ENCODE measurements around the gene ME3.
A peak's percentile ranks its signal among the peaks of the same experiment; 100 is the strongest.

ME3 gene

GRCh38 chr11:86509588-86509974 lies 162.8 kb downstream of the ME3 start:
- in situ Hi-C loops (cut with MboI; ENCODE audit: low pct_unique_long_range_greater_than_20kb, low sequenced_read_pairs), result no loop called here

GRCh38 chr11:86508604-86509587 lies 163.5 kb downstream of the ME3 start:
- in situ Hi-C loops (cut with MboI; ENCODE audit: low pct_unique_long_range_greater_than_20kb, low sequenced_read_pairs), result no loop called here
- DNase-seq, result no peak

More at GRCh38 chr11:86509588-86509974, 162.8 kb downstream of the ME3 start:
- no peak for DNase-seq

- in situ Hi-C loops (cut with MboI; ENCODE audit: low pct_unique_long_range_greater_than_20kb, low sequenced_read_pairs), result no loop called here
- no peak for DNase-seq
Measured at GRCh38 chr11:86507249-86507845, 165.1 kb downstream of the ME3 start.

- in situ Hi-C loops (cut with MboI; ENCODE audit: low pct_unique_long_range_greater_than_20kb, low sequenced_read_pairs), result no loop called here
- no peak for DNase-seq
Measured at GRCh38 chr11:86506235-86506634, 166.2 kb downstream of the ME3 start.

GRCh38 chr11:86503131-86503530 lies 169.3 kb downstream of the ME3 start:
- no peak for DNase-seq
- in situ Hi-C loops (cut with MboI; ENCODE audit: low pct_unique_long_range_greater_than_20kb, low sequenced_read_pairs), result no loop called here

GRCh38 chr11:86502137-86502642 lies 170.2 kb downstream of the ME3 start:
- no peak for DNase-seq
- in situ Hi-C loops (cut with MboI; ENCODE audit: low pct_unique_long_range_greater_than_20kb, low sequenced_read_pairs), result no loop called here

DNA sequence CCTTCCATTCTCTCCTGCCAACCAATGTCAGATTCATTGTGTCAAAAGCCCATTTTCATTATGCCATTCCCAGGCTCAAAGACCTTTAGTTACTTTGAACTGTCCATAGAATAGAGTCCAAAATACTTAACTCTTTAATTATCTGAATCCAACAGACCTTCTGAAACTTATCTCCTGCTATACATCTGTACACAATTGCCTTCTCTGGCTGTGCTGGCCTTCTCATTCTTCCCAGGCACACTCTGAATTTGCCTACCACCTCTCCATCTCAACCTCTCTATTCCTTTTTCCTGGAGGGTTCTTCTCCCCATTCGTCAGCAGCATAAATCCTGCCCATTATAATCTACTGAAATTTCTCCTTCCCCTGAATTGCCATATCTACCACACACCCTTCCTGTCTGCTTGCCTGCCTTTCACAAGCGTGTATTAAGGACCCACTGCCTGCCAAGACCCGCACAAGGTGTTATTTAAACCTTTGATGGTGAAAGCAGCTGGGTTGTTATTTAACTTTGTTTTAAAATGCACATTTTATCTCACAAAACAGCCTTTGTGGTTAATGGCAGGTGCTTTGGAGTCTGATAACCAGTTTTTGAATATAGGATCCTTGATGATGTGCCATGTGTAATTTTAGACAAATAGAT lies 171.8 kb downstream of the ME3 start:
- no peak for DNase-seq
- in situ Hi-C loops (cut with MboI; ENCODE audit: low pct_unique_long_range_greater_than_20kb, low sequenced_read_pairs), result no loop called here

DNA sequence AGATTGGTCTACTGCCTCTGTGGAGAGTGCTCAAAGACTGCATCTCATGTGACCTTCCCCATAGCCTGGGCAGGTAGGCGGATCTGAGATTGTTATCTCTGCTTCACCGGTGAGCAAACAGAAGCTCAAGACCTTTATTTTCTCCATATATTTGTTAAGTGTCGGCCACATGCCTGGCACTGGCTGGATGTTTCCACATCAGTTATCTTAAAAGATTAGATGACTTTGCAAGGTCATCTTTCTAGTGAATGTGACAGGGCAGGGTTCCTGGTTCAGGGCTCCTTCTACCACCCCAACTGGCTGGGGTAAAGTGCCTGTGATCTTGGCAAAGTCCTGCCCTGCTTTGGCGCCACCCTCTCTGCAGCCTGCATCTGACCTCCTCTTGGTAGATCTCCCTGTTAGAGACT lies 172.7 kb downstream of the ME3 start:
- in situ Hi-C loops (cut with MboI; ENCODE audit: low pct_unique_long_range_greater_than_20kb, low sequenced_read_pairs), result no loop called here
- no peak for DNase-seq

- DNase-seq, result no peak
- in situ Hi-C loops (cut with MboI; ENCODE audit: low pct_unique_long_range_greater_than_20kb, low sequenced_read_pairs), result no loop called here
Measured at GRCh38 chr11:86497836-86498235, 174.6 kb downstream of the ME3 start.

- in situ Hi-C loops (cut with MboI; ENCODE audit: low pct_unique_long_range_greater_than_20kb, low sequenced_read_pairs), result no loop called here
- no peak for DNase-seq
Measured at GRCh38 chr11:86497310-86497709, 175.1 kb downstream of the ME3 start.

DNA sequence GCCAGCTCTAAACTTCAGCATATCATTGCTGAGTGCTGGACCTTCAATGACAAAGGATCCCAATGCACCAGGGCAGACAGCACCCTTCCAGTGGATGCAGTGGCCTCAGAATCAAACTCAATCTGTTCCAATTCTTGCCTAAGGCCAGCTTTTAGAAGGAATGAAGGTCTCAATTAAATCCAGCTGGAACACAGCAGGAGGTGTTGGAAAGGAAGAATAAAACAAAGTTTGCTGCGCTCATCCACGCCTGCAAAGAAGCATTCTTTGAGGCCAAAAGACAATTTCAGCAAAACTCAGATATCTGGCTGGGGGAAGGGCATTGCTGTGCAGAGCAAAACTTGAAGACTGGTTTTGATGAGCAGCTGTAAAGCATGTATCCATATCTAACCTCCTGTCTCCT lies 177.1 kb downstream of the ME3 start:
- no peak for DNase-seq
- in situ Hi-C loops (cut with MboI; ENCODE audit: low pct_unique_long_range_greater_than_20kb, low sequenced_read_pairs), result no loop called here

DNA sequence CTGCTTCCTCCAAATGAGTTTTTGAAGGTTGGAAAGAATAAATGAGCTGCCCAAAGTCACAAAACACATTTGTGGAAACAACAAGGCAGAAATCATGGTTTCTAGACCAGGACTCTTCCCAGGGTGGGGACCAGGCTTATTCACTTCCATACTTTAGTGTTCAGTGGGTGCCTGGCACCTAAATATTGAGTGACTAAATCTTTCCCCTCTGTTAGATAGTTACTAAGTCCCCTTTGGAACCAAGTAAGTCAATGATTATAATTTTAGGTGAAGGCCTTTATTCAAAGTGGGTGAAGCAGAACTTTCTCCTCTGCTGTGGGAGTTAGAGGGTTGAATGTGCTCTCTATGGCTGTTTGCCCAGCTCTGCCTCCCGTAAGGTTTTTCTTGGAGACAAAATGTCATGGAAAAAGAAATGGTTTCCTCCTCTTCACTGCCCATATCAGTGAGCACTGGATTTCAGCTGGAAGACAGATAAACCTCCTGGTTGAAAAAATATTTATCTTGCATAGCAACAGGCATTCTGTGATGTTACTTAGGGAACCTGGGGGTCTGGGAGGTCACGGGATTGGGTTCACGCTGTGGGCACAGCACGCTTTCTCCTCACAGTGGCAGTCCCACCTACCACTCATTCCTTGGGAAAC lies 179.9 kb downstream of the ME3 start:
- no peak for DNase-seq
- in situ Hi-C loops (cut with MboI; ENCODE audit: low pct_unique_long_range_greater_than_20kb, low sequenced_read_pairs), result no loop called here

DNA sequence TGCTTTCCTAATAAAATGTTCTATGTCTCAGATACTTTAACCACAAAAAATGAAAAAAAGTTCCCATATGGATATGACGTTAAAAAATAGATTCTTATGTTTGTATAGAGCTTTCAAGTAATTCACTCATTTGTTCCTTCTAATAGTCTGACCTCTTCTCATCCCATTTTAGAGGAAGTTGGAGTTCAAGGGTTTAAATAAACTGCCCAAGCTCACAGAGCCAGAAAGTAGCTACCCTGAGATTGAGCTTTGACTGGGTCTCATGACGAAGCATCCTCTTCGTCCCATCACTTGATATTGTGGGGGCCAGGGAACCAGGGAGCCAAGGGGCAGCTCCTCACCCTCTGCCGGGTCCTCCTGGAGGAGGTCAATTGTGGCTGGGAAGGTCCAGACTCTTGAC lies 181.4 kb downstream of the ME3 start:
- in situ Hi-C loops (cut with MboI; ENCODE audit: low pct_unique_long_range_greater_than_20kb, low sequenced_read_pairs), result no loop called here
- DNase-seq, result no peak

DNA sequence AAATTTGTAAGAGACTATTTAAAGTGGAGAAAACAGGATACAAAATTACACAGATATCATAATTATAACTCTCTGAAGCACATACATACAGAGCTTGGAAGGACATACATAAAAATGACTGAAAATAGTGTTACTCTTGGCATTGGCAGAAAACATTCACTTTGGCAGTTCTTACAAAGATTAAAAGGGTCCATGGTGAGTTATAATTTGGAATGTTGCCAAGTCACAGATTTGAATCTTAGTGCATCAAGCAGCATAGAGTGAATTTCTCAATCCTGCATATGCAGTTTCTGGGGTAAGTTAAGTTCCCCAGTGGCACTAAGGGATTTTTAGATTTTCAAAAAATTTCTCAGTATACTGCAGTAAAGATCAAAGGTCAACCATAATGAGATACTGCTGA lies 181.8 kb downstream of the ME3 start:
- DNase-seq, result no peak
- in situ Hi-C loops (cut with MboI; ENCODE audit: low pct_unique_long_range_greater_than_20kb, low sequenced_read_pairs), result no loop called here

- in situ Hi-C loops (cut with MboI; ENCODE audit: low pct_unique_long_range_greater_than_20kb, low sequenced_read_pairs), result no loop called here
- no peak for DNase-seq
Measured at GRCh38 chr11:86489442-86489841, 183.0 kb downstream of the ME3 start.

DNA sequence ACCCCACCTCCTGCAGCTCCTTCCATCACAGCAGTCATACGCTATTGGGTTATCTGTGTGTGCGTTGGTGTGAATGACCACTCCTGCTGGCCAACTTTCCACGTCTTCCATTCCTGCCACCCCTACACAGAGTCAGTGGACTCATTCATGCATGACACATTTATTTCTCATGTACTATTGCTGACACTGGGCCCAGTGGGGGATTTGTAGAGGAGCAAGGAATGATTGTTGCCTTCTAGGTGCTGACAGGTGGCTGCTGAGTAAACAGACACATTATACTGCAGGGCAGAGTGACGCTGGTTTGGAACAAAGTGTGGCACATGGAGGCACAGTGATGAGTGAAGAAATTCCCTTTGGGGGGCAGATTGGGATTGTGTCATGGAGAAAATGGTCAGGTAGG lies 183.9 kb downstream of the ME3 start:
- no peak for DNase-seq
- in situ Hi-C loops (cut with MboI; ENCODE audit: low pct_unique_long_range_greater_than_20kb, low sequenced_read_pairs), result no loop called here

DNA sequence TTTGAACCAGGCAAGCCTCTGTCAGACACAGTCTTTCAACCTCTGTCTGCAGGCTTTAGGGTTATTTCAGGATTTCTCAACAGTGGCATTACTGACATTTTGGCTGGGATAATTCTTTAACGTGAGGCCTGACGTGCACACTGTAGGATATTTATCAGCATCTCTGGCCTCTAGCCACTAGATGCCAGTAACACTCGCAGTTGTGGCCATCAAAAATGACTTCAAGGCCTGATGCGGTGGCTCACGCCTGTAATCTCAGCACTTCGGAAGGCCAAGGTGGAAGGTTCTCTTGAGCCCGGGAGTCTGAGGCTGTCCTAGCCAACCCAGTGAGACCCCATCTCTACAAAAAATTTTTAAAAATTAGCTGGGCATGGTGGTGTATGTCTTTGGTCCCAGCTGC lies 184.7 kb downstream of the ME3 start:
- DNase-seq, result no peak
- in situ Hi-C loops (cut with MboI; ENCODE audit: low pct_unique_long_range_greater_than_20kb, low sequenced_read_pairs), result no loop called here

GRCh38 chr11:86486261-86487030 lies 186.0 kb downstream of the ME3 start:
- in situ Hi-C loops (cut with MboI; ENCODE audit: low pct_unique_long_range_greater_than_20kb, low sequenced_read_pairs), result no loop called here
- DNase-seq, result peak; percentile 44

- in situ Hi-C loops (cut with MboI; ENCODE audit: low pct_unique_long_range_greater_than_20kb, low sequenced_read_pairs), result no loop called here
- DNase-seq, result no peak
Measured at GRCh38 chr11:86484795-86485166, 187.6 kb downstream of the ME3 start.

All from KBM-7 (cell line).